KMS-11 (cell line): ENCODE data around the gene CPEB4.

Experiments used
- H2AFZ ChIP-seq: fragments of 200-600 bp; sonication (generic); 2 replicates; pipeline ENCODE4 v1.6.1; 2016; ENCODE audit warnings: antibody characterized with exemption, mixed run types, low read depth
- H3K27ac ChIP-seq: fragments of 200-600 bp; sonication (generic); 2 replicates; pipeline ENCODE4 v1.6.1; 2016; ENCODE audit warnings: mild to moderate bottlenecking, mixed run types
- H3K27me3 ChIP-seq: fragments of 200-600 bp; sonication (generic); 2 replicates; pipeline ENCODE4 v1.6.1; 2017; ENCODE audit warnings: mild to moderate bottlenecking, low read depth, mixed run types, moderate library complexity; ENCODE audit not compliant: insufficient read depth
- H3K36me3 ChIP-seq: fragments of 200-600 bp; sonication (generic); 2 replicates; pipeline ENCODE4 v1.6.1; 2017; ENCODE audit warnings: mild to moderate bottlenecking, mixed run types; ENCODE audit not compliant: insufficient read depth
- H3K4me1 ChIP-seq: fragments of 200-600 bp; sonication (generic); 2 replicates; pipeline ENCODE4 v1.6.1; 2016; ENCODE audit warnings: mild to moderate bottlenecking, low read depth, mixed run types; ENCODE audit not compliant: poor library complexity, severe bottlenecking
- H3K4me2 ChIP-seq: fragments of 200-600 bp; sonication (generic); 2 replicates; pipeline ENCODE4 v1.7.0; 2016; ENCODE audit warnings: mild to moderate bottlenecking, mixed run types
- H3K4me3 ChIP-seq: fragments of 200-600 bp; sonication (generic); IDR thresholded peaks from 2 replicates; pipeline ENCODE4 v1.6.1; 2017; ENCODE audit warnings: low read depth, low read length, mixed read lengths; ENCODE audit not compliant: insufficient read depth
- H3K79me2 ChIP-seq: fragments of 200-600 bp; sonication (generic); 2 replicates; pipeline ENCODE4 v1.6.1; 2016; ENCODE audit warnings: low read depth, mixed run types; ENCODE audit not compliant: insufficient read depth
- H3K9ac ChIP-seq: fragments of 200-600 bp; sonication (generic); 2 replicates; pipeline ENCODE4 v1.6.1; 2016; ENCODE audit warnings: mild to moderate bottlenecking, mixed run types
- H4K20me1 ChIP-seq: fragments of 200-600 bp; sonication (generic); 2 replicates; pipeline ENCODE4 v1.6.1; 2016; ENCODE audit warnings: mild to moderate bottlenecking, mixed run types; ENCODE audit not compliant: insufficient read depth
- CTCF ChIP-seq: fragments of 200-600 bp; sonication (generic); conservative IDR thresholded peaks from 2 replicates; pipeline ENCODE4 v1.6.1; 2017; ENCODE audit warnings: low read depth, mild to moderate bottlenecking, antibody characterized with exemption, low read length, moderate library complexity, mixed read lengths

CPEB4 gene

GRCh38 chr5:173910215-173910614 lies 22.1 kb downstream of the CPEB4 start:
- Histone ChIP-seq H3K36me3 (no peaks in the 10 kb centered on the region), H3K27ac (no peak overlapping the region), H3K4me3 (no peak overlapping the region), H3K9ac (no peak overlapping the region), H2AFZ (no peak overlapping the region), H3K79me2 (peaks cover 46% of the 10 kb centered on the region), H4K20me1 (no peaks in the 10 kb centered on the region), H3K27me3 (no peaks in the 10 kb centered on the region), H3K4me2 (no peak overlapping the region), H3K4me1 (peaks cover 41% of the 10 kb centered on the region)
- no peak for TF ChIP-seq CTCF

- Histone ChIP-seq H4K20me1 (no peaks in the 10 kb centered on the region), H3K9ac (no peak overlapping the region), H3K4me3 (no peak overlapping the region), H3K36me3 (no peaks in the 10 kb centered on the region), H3K79me2 (peaks cover 40% of the 10 kb centered on the region; the same call in 1 of the 2 replicates), H3K27ac (no peak overlapping the region), H3K4me1 (peaks cover 32% of the 10 kb centered on the region), H3K27me3 (no peaks in the 10 kb centered on the region), H3K4me2 (no peak overlapping the region), H2AFZ (no peak overlapping the region)
- no peak for TF ChIP-seq CTCF
Measured at GRCh38 chr5:173911623-173912022, 23.5 kb downstream of the CPEB4 start.

- Histone ChIP-seq H3K36me3 (no peaks in the 10 kb centered on the region), H3K27ac (no peak overlapping the region), H2AFZ (no peak overlapping the region), H3K4me1 (peaks cover 12% of the 10 kb centered on the region), H3K27me3 (no peaks in the 10 kb centered on the region), H3K9ac (no peak overlapping the region), H3K4me2 (no peak overlapping the region), H3K4me3 (no peak overlapping the region), H4K20me1 (no peaks in the 10 kb centered on the region), H3K79me2 (peaks cover 20% of the 10 kb centered on the region; the same call in 1 of the 2 replicates)
- no peak for TF ChIP-seq CTCF
Measured at GRCh38 chr5:173913686-173914321, 25.7 kb downstream of the CPEB4 start.

GRCh38 chr5:173915310-173916014 lies 27.3 kb downstream of the CPEB4 start:
- Histone ChIP-seq H3K27ac (no peak overlapping the region), H3K9ac (no peak overlapping the region), H3K4me1 (peaks cover 16% of the 10 kb centered on the region), H2AFZ (no peak overlapping the region), H3K4me2 (no peak overlapping the region), H4K20me1 (no peaks in the 10 kb centered on the region), H3K36me3 (no peaks in the 10 kb centered on the region), H3K27me3 (no peaks in the 10 kb centered on the region), H3K4me3 (no peak overlapping the region), H3K79me2 (peaks cover 19% of the 10 kb centered on the region; the same call in 1 of the 2 replicates)
- TF ChIP-seq CTCF, result no peak
